Endothelial cell of umbilical vein (primary cell): ENCODE data around the gene PCSK6. TPM values are rescaled to one million over a fixed set of nuclear protein-coding genes. Genes with fewer than 3 reads are reported as not detected.

Experiments
- BruUV-seq: library from RNA; stranded (reverse); fragments of 400-500 nt; replicated peaks from 2 replicates; lab custom pipeline; 2021; lab: Mats Ljungman, UMichigan
- CTCF ChIA-PET: fragments of 300-600, 350-600 bp; sonication (Branson Sonifier 250); formaldehyde crosslinking; loops from one replicate; lab custom pipeline; 2021; ENCODE audit warnings: antibody characterized with exemption, inconsistent platforms; lab: Charles Lee
- POLR2A ChIA-PET: fragments of 300-600, 350-600 bp; sonication (Branson Sonifier 250); formaldehyde crosslinking; loops from one replicate; lab custom pipeline; 2021; ENCODE audit warnings: antibody characterized with exemption, inconsistent platforms; lab: Charles Lee
- DNase-seq: peaks from one replicate; pipeline ENCODE4 v3.0.0-alpha.2; 2011; ENCODE audit warnings: low read depth, low spot score
- FAIRE-seq: peaks from 2 replicates; lab custom pipeline; 2011; peaks lifted over from hg19 to GRCh38; lab: Jason Lieb, UNC
- H2AFZ ChIP-seq: 2 replicates; pipeline ENCODE4 v1.6.0; 2012; ENCODE audit warnings: low read depth, low read length, control low read depth, inconsistent platforms
- H3K27ac ChIP-seq: 2 replicates; pipeline ENCODE4 v1.5.1; 2011; ENCODE audit warnings: low read depth, mild to moderate bottlenecking, control low read depth, low read length, moderate library complexity; ENCODE audit not compliant: insufficient read depth
- H3K27me3 ChIP-seq, 2 experiments: 2 replicates each; pipeline versions ENCODE4 v1.6.0 to v1.6.1; 2011; ENCODE audit warnings: low read length in 2 of 2, mixed read lengths in 1 of 2; ENCODE audit not compliant: control insufficient read depth in 2 of 2, insufficient read depth in 2 of 2
- H3K36me3 ChIP-seq, 2 experiments: 2 replicates in 1 of 2; 3 replicates in 1 of 2; pipeline ENCODE4 v1.5.1; 2011; ENCODE audit warnings: low read length in 2 of 2, mild to moderate bottlenecking in 1 of 2, moderate library complexity in 1 of 2; ENCODE audit not compliant: control insufficient read depth in 2 of 2, insufficient read depth in 2 of 2; ENCODE audit errors: extremely low read depth in 1 of 2
- H3K4me1 ChIP-seq: 3 replicates; pipeline ENCODE4 v1.5.1; 2011; ENCODE audit warnings: mild to moderate bottlenecking, low read length; ENCODE audit not compliant: control insufficient read depth, insufficient read depth; ENCODE audit errors: extremely low read depth
- H3K4me2 ChIP-seq: 2 replicates; pipeline ENCODE4 v1.6.1; 2011; ENCODE audit warnings: low read length, control low read depth, mixed read lengths; ENCODE audit not compliant: insufficient read depth
- H3K4me3 ChIP-seq, 3 experiments: fragments of 200-600 bp in 1 of 3; sonication (generic), shearing (Covaris generic) in 1 of 3; replicated peaks in 1 of 3; 2 replicates each; pipeline ENCODE4 v1.5.1; 2011 to 2016; ENCODE audit warnings: control low read depth in 3 of 3, low read length in 3 of 3, mild to moderate bottlenecking in 2 of 3, inconsistent platforms in 1 of 3, low read depth in 1 of 3, moderate library complexity in 1 of 3; ENCODE audit not compliant: insufficient read depth in 1 of 3
- H3K79me2 ChIP-seq: 2 replicates; pipeline ENCODE4 v1.6.0; 2012; ENCODE audit warnings: low read length, inconsistent platforms; ENCODE audit not compliant: control insufficient read depth, insufficient read depth
- H3K9ac ChIP-seq: replicated peaks from 2 replicates; pipeline ENCODE3; 2011; ENCODE audit warnings: low read length, control low read depth; ENCODE audit not compliant: insufficient read depth; ENCODE audit errors: extremely low read depth
- H3K9me1 ChIP-seq: replicated peaks from 3 replicates; pipeline ENCODE4 v1.6.0; 2011; ENCODE audit warnings: mild to moderate bottlenecking, low read length; ENCODE audit not compliant: control insufficient read depth, insufficient read depth; ENCODE audit errors: extremely low read depth
- H3K9me3 ChIP-seq: replicated peaks from 2 replicates; pipeline ENCODE4 v1.5.1; 2012; ENCODE audit warnings: low read length, inconsistent platforms; ENCODE audit not compliant: control insufficient read depth, insufficient read depth
- H4K20me1 ChIP-seq: replicated peaks from 2 replicates; pipeline ENCODE3; 2011; ENCODE audit warnings: mild to moderate bottlenecking, low read length; ENCODE audit not compliant: control insufficient read depth, insufficient read depth; ENCODE audit errors: extremely low read depth
- EZH2 ChIP-seq: IDR thresholded peaks from 2 replicates; pipeline ENCODE4 v1.6.1; 2012; ENCODE audit warnings: borderline replicate concordance, low read depth, mild to moderate bottlenecking, moderate library complexity, low read length, inconsistent platforms; ENCODE audit not compliant: severe bottlenecking
- FOS ChIP-seq: IDR thresholded peaks from 2 replicates; pipeline ENCODE4 v1.6.1; 2011; ENCODE audit warnings: mild to moderate bottlenecking, low read length, moderate library complexity, borderline replicate concordance; ENCODE audit not compliant: insufficient read depth
- GATA2 ChIP-seq: IDR thresholded peaks from 2 replicates; pipeline ENCODE4 v1.7.0; 2011; ENCODE audit warnings: low read depth, mild to moderate bottlenecking, moderate library complexity, mixed read lengths, low read length; ENCODE audit not compliant: insufficient read length, insufficient read depth
- JUN ChIP-seq: IDR thresholded peaks from 2 replicates; pipeline ENCODE4 v1.6.1; 2011; ENCODE audit warnings: borderline replicate concordance, low read depth; ENCODE audit not compliant: insufficient read length, insufficient read depth
- MYC ChIP-seq: IDR thresholded peaks from one replicate; pipeline ENCODE4 v1.6.1; 2011; ENCODE audit warnings: mild to moderate bottlenecking, low read depth, low read length
- POLR2A ChIP-seq: IDR thresholded peaks from 2 replicates; pipeline ENCODE4 v1.6.1; 2012; ENCODE audit warnings: low read depth, mild to moderate bottlenecking, control low read depth, low read length
- POLR2AphosphoS5 ChIP-seq: IDR thresholded peaks from 2 replicates; pipeline ENCODE4 v1.6.1; 2012; ENCODE audit warnings: low read depth, mild to moderate bottlenecking, control low read depth, low read length, moderate library complexity; ENCODE audit not compliant: insufficient read depth
- dilution Hi-C: fragments of 300-500 bp; cut with MboI; formaldehyde crosslinking; loops from one replicate; pipeline ENCODE4 v1.15.0; 2019; ENCODE audit warnings: low sequenced_read_pairs; ENCODE audit not compliant: extremely low pct_ligation_motif_present
- intact Hi-C: fragments of 100-400 bp; cut with micrococcal nuclease; formaldehyde crosslinking; loops from one replicate; pipeline ENCODE4 v1.10.0; 2022
- polyA plus RNA-seq, 4 experiments: library from polyadenylated mRNA; depleted of rRNA in 3 of 4; stranded (reverse) in 3 of 4; unstranded in 1 of 4; fragments of >200 nt; gene quantifications; 2 replicates each; pipeline versions ENCODE4 v1.2.1 to v1.2.3, GENCODE V29; 2011 to 2012; ENCODE audit warnings: missing spikeins in 1 of 4
- total RNA-seq: library from RNA; stranded (reverse); gene quantifications from 2 replicates; pipeline ENCODE4 v1.2.3, GENCODE V29; 2021
- TF ChIP-seq, protein P1 (sequence below): IDR thresholded peaks from 2 replicates; pipeline ENCODE4 v1.6.1; 2011; ENCODE audit not compliant: insufficient read depth, insufficient read length
- TF ChIP-seq, protein P2 (sequence below), 2 donors: IDR thresholded peaks; 1 replicate in 1 of 2; 2 replicates in 1 of 2; pipeline ENCODE4 v1.5.1; 2011; ENCODE audit warnings: low read length in 2 of 2, mild to moderate bottlenecking in 2 of 2, moderate library complexity in 2 of 2, control low read depth in 1 of 2, inconsistent platforms in 1 of 2, low read depth in 1 of 2; ENCODE audit not compliant: insufficient read depth in 1 of 2; ENCODE audit errors: extremely low read depth in 1 of 2

The PCSK6 gene
- total and polyA plus RNA-seq, 2 donors (not counting 3 experiments of a cell fraction or from before 2014, with no cell fraction given): 0.18 to 0.69 TPM

DNA sequence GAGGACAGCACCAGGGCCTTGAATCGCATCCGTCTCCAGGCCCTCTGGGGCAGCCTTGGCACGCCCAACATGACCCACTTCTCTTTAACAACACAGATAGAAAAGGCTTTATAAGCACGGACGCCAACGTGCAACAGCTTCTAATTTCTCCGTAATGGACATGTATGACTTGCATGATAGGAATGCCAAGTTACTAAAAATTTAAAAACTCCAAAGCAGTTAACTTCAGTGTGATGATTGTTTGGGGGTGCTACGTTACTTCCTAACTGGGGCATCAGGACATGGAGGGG, 163.5 kb downstream of the PCSK6 start:
- TF ChIP-seq, protein P1, sequence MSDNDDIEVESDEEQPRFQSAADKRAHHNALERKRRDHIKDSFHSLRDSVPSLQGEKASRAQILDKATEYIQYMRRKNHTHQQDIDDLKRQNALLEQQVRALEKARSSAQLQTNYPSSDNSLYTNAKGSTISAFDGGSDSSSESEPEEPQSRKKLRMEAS: no peak
- TF ChIP-seq MYC (no peak), POLR2A (no peak), EZH2 (no peak), JUN (no peak), FOS (no peak), GATA2 (no peak), POLR2AphosphoS5 (no peak)
- TF ChIP-seq, protein P2, sequence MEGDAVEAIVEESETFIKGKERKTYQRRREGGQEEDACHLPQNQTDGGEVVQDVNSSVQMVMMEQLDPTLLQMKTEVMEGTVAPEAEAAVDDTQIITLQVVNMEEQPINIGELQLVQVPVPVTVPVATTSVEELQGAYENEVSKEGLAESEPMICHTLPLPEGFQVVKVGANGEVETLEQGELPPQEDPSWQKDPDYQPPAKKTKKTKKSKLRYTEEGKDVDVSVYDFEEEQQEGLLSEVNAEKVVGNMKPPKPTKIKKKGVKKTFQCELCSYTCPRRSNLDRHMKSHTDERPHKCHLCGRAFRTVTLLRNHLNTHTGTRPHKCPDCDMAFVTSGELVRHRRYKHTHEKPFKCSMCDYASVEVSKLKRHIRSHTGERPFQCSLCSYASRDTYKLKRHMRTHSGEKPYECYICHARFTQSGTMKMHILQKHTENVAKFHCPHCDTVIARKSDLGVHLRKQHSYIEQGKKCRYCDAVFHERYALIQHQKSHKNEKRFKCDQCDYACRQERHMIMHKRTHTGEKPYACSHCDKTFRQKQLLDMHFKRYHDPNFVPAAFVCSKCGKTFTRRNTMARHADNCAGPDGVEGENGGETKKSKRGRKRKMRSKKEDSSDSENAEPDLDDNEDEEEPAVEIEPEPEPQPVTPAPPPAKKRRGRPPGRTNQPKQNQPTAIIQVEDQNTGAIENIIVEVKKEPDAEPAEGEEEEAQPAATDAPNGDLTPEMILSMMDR (IDR thresholded peaks at IDR 0.05; ENCODE audit: extremely low read depth in 1 of 2, insufficient read depth in 1 of 2, low read depth in 1 of 2, low read length in 2 of 2): no peak
- no peak overlapping the region for H3K4me2 ChIP-seq
- H3K4me3 ChIP-seq: no peak overlapping the region
- no peaks in the 10 kb centered on the region for H3K4me1 ChIP-seq
- FAIRE-seq: no peak
- intact Hi-C loops: no loop called here
- H4K20me1 ChIP-seq: no peaks in the 10 kb centered on the region
- H3K9me3 ChIP-seq: no peaks in the 10 kb centered on the region
- ChIA-PET CTCF (no interaction called here), POLR2A (no interaction called here)
- no TSS peak for BruUV-seq
- no peak overlapping the region for H2AFZ ChIP-seq
- dilution Hi-C loops: no loop called here
- no peaks in the 10 kb centered on the region for H3K27me3 ChIP-seq
- no peak overlapping the region for H3K27ac ChIP-seq
- no peaks in the 10 kb centered on the region for H3K79me2 ChIP-seq
- no peak overlapping the region for H3K9ac ChIP-seq
- no peaks in the 10 kb centered on the region for H3K36me3 ChIP-seq
- no peak for DNase-seq
- H3K9me1 ChIP-seq: no peaks in the 10 kb centered on the region
